ENCODE results near the gene GRB10. TPM values are rescaled to one million over a fixed set of nuclear protein-coding genes. Genes with fewer than 3 reads are reported as not detected.

GRB10 gene
- total RNA-seq, 1 experiment from 2014 or later: 18.2 TPM

DNA sequence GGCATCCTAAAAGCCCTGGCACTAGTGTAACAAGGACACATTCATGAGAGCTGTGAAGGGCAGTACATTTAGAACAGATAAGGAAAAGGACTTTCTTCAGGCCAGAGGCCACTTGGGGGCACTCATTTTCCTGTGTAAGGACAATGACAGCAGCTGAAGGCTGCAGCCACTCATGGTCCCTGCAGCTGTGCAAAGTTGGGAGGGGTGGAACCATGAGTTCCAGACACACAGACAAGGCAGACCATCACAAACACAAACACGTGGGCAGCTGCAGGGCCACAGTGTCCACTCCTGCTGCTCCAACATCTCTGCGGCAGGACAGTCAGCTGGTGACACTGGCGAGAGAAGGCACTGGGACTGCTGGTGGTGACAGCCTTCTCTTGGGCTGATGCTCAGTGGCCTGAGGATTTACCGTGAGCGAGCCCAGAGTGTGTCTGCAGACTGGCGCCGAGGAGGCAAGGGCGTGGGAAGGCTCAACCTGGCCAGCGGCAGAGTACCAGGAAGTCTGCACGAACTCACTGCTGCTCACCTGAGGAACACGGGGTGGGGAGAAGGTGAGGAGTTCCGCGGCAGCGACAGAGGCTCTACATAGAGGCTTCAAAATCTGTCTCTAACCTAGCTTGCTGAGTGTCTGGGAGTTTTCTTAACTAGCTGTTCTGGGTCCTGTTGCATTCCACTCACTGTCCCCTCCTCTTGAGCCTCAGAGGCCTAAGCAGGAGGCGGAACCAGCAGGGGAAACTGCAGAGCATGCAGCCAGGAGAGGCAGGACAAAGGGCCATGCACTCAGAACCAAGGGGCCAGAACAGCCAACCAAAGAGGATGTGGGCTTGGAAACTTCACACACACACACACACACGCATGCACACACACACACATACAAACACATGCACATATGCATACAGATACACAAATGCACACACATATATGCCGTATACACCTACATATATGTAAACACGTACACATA, 141.0 kb downstream of the GRB10 start:
- no peak for DNase-seq (ENCODE audit: low read depth)

- DNase-seq (ENCODE audit: low read depth): no peak
Measured at GRCh38 chr7:50640779-50641178, 141.9 kb downstream of the GRB10 start.

DNA sequence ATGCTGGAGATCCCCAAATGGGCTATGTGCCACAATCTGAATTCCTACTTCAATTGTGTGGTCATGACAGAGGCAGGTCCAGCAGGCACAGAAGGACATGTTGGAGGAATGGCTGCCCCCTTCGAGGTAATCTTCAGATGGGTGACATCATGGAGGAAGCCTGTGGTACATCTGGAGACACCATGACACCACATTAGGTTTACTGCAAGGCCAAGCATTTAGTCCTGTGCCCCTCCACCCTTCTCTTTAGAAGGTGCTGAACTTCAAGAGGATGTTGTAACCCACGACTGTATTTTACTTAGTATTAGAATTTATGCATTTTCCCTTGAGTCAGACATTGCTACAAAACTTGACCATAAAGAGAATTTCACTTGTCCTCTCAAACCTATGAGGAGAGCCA, 142.4 kb downstream of the GRB10 start:
- no peak for DNase-seq (ENCODE audit: low read depth)

GRCh38 chr7:50637725-50638643, 144.7 kb downstream of the GRB10 start:
- DNase-seq (ENCODE audit: low read depth): no peak

DNA sequence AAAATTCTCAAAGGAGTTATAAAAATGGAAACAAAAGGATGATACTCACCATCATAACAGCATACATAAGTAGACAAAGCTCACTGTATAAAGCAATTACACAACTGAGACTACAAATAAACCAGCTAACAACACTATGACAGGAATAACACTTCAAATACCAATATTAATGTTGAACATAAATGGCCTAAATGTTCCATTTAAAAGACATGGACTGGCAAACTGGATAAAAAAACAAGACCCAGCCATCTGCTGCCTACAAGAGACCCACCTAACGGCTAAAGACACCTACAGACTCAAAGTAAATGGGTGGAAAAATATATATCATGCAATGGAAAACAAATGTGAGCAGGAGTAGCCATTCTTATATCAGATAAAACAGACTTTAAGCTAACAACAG, 148.3 kb downstream of the GRB10 start:
- DNase-seq (ENCODE audit: low read depth): no peak

DNA sequence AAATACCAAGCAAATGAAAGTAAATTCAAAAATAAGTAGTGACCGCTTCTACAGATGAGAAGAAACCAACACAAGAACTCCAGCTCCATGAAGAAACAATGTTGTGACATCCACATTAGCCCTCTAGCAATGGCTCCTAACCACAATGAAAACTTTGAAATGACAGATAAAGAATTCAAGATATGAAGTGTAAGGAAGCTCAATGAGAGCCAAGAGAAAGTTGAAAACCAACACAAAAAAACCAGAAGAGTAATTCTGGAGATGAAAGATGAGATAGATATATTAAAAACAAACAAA, 149.3 kb downstream of the GRB10 start:
- DNase-seq (ENCODE audit: low read depth): no peak

GRCh38 chr7:50632561-50633413, 149.9 kb downstream of the GRB10 start:
- peak; percentile 61 for DNase-seq (ENCODE audit: low read depth)

- DNase-seq (ENCODE audit: low read depth): no peak
Measured at GRCh38 chr7:50631639-50632038, 151.1 kb downstream of the GRB10 start.

- no peak for DNase-seq (ENCODE audit: low read depth)
Measured at GRCh38 chr7:50631100-50631499, 151.6 kb downstream of the GRB10 start.

- no peak for DNase-seq (ENCODE audit: low read depth)
Measured at GRCh38 chr7:50629238-50629901, 153.3 kb downstream of the GRB10 start.

GRCh38 chr7:50628434-50629084, 154.1 kb downstream of the GRB10 start:
- DNase-seq (ENCODE audit: low read depth): no peak

GRCh38 chr7:50627824-50628361, 154.8 kb downstream of the GRB10 start:
- no peak for DNase-seq (ENCODE audit: low read depth)

DNA sequence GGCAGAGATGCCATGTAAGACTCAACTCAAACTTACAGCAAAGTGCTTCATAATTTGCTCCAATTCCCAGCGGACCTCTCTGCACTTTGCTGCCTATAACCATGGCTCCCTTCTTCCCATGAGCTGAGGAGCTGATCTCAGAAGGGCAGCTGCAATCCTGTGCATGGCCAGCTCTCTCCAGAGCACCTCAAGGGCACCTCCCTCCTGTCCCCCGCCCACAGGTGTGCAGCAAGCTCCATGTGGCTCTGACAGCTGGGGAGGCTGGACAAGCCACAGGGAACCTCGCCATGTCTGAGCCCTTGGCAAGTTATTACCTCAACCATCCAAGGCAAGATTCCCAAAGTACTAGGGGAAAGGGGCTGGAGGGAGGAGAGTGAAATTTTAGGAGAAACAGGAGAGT, 156.4 kb downstream of the GRB10 start:
- DNase-seq (ENCODE audit: low read depth): no peak

DNA sequence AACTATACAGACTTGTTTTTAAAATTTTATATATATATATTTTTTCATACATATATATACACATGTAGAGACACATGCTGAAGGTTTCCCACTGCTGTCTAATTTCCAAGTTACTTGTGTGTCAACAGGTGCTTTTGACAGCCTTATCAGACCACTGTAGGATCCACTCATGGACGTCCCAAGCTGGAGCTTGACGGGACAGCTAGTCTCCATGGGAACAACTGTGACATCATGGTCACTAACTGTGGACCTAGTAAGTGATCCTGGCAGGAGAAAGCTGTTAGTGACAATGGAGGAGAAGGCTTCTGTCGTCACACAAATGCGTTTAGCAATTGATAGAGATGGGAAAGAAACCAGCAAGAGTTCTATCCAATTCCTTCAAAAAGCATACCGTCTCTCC, 157.3 kb downstream of the GRB10 start:
- no peak for DNase-seq (ENCODE audit: low read depth)

- no peak for DNase-seq (ENCODE audit: low read depth)
Measured at GRCh38 chr7:50622821-50623220, 159.9 kb downstream of the GRB10 start.

DNA sequence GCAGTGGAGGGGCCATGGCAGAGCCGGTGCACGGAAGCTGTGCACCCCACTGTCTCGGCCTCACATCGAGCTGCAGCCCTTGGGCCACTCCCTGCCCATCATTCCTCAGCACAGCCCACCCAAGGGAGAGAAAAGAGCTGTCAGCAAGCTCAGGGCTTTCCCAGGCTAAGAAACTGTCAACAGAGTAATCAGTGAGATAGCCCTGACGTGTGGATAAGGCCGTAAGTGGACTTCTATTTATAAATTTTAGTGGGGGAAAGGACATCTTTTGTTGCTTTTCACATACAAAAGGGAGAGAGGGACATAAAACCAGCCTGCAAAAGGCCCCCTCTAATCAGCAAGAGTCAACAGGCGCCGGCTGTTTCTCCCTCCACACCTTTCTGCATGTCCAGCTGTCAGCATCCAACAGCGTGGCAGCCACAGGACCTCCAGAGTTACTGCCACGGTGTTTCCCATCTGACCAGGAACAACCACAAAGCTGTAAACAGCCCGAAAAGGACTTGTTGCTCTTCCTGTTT, 160.7 kb downstream of the GRB10 start:
- DNase-seq (ENCODE audit: low read depth): no peak

DNA sequence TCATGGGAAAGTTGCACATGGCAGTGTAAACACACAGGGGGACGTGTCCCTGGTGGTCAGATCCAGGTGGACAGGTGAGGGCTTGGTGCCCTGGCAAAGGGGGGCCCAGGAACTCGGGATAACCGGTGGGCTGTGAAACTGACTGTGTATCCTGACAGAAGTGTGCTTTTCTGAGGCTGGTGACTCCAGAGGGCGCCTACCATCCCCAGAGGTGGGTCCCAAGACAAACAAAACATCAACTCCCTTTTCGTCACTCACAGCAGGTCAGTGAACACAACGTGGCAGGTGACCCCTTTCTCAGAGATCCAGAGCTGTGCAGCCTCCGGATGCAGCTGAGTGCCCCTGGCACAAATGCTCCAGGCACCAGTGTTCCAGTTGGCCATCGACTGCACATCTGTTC, 161.5 kb downstream of the GRB10 start:
- DNase-seq (ENCODE audit: low read depth): no peak

GRCh38 chr7:50620433-50620832, 162.3 kb downstream of the GRB10 start:
- DNase-seq (ENCODE audit: low read depth): no peak

GRCh38 chr7:50619684-50620083, 163.0 kb downstream of the GRB10 start:
- DNase-seq (ENCODE audit: low read depth): no peak

GRCh38 chr7:50618281-50618680, 164.4 kb downstream of the GRB10 start:
- DNase-seq (ENCODE audit: low read depth): no peak
